Embryonic facial prominence (tissue), 1 donor: ENCODE results near the gene CECR2.

Source experiments
- DNase-seq: peaks from one replicate; pipeline ENCODE4 v3.0.0-alpha.2; 2016; ENCODE audit errors: extremely low spot score

Gene CECR2

GRCh38 chr22:17369439-17370025 lies at the start of gene CECR2:
Gene CECR2 (plus strand): TSS chr22:17369460. CDS start chr22:17369784, 324 bp downstream.
- DNase-seq, result no peak

- DNase-seq, result no peak
These were observed 49.7 kb upstream of the CECR2 start for GRCh38 chr22:17319546-17319945.

DNA sequence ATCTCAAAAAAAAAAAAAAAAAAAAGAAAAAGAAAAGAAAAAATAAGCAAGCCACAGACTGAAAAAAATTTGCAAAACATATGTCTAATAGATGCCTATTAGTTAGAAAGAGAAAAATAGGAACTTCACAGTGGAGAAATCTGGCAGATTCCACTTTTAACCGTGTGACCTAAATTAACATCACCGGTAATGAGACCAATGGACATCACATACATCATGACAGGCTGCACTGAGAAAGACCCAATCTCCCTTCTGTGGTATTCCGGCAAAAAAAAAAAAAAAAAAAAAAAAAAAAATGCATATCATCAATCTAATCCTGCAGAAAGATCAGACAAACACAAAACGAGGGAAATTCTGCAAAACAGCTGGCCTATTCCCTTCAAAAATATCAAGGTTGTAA lies 46.7 kb upstream of the CECR2 start:
- DNase-seq, result no peak

DNA sequence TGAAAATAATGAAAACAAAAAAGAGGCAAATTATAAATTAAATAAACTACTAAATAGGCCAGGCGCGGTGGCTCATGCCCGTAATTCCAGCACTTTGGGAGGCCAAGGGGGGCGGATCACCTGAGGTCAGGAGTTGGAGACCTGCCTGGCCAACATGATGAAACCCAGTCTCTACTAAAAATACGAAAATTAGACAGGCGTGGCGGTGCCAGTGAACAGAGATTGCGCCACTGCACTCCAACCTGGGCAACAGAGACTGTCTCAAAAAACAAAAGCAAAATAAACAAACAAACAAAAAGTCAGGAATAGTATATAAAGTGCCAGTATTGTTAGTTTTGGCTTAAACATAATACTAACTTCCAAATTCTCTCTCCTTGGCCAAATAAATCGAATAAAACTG lies 37.6 kb upstream of the CECR2 start:
- DNase-seq, result no peak

DNA sequence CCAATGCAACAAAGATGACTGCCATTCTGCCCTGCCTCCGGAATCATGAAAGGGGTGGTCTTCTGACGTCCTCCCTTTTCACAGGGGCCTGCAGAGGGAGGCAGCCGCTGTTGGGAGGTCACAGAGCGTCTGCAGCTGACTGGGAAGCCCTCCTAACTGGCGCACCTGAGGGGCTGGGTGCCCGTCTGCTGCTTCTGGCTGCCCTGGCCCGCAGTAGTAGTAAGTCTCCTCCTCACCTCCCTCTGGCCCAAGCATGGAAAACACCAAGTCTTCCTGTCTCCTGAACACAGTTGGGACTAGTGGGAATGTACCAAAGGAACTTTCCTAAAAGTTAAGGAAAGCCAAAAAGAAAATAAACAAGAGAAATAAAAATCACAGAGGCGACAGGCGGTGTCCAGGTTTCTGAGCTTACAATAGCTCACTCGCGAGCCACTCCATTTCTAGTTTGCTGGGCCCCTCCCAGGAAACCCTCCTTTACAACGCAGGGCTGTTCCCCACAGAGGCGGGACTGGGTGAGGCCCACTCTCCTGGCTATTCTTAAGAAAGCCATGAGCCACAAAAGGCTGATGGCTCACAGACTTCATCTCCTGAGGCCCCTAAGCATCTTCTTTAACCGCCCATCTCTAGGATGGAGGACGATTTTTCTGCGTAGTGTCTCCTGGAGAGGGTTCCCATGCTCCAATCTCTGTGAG lies 37.0 kb upstream of the CECR2 start:
- no peak for DNase-seq

DNA sequence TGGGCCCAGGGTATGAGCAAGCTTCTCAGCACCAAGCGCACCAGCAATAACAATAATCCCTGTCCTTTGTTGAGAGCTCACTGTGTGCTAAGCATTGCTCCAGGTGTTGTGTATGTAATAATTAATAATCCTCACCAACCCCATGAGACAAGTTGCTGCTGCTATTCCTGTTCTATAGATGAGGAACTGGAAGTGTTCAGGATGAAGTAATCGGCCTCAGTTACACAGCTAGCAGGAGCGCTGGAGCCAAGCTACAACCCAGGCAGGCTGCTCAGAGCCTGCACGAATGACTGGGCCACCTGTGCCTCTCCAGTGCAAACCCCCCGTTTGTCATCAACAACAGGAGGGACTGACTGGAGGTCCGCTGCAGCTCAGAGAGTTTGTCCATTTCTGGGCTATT lies 35.2 kb upstream of the CECR2 start:
- DNase-seq, result no peak

GRCh38 chr22:17334983-17335382 lies 34.3 kb upstream of the CECR2 start:
- DNase-seq, result no peak

- DNase-seq, result no peak
These were observed 33.2 kb upstream of the CECR2 start for GRCh38 chr22:17336061-17336460.

DNA sequence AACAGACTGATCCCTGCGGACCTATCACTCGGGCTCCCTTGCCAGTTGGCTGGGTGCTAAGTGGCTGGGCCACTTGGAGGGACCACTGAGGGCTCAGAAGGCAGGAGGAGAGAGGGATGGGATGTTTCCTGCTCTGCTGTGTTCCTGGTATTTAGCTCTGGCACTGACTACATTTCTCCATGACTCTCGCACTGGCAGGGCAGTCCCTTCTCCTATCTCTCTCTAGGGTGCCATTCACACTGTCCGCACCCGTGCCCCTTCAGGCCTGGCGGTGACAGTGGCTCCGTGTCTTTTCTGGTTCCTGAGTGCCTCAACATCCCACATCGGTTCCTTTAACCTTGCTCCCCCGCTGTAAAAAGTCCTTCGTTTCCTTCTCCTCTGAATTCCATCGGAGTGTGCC lies 31.6 kb upstream of the CECR2 start:
- no peak for DNase-seq

DNA sequence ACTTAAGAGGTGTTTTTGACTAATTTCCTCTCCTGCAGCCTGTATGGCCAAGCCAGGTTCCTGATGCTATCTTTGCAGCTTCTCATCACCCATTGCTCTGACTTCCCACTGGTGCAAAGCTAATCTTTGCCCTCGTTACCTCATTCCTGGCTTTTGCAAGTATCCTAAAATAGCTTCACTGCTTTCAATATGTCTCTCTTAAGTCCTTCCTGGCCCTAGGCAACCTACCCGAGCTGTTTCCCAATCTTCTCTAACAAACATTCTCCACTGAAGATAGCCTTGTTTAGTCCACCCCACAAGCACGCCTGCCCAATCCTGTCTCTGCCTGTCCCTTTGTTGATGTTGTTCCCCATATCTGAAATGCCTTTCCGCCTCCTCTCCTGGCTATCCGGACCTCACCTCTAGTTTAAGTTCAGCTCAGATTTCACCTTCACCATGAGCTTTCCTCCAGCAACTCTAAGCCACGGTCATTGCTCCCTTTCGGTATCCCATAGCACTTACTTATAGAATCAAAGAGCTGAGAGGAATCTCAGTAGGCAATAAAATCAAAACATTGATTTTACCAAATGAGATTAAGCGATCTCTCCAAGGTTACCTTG lies 30.1 kb upstream of the CECR2 start:
- DNase-seq, result no peak

DNA sequence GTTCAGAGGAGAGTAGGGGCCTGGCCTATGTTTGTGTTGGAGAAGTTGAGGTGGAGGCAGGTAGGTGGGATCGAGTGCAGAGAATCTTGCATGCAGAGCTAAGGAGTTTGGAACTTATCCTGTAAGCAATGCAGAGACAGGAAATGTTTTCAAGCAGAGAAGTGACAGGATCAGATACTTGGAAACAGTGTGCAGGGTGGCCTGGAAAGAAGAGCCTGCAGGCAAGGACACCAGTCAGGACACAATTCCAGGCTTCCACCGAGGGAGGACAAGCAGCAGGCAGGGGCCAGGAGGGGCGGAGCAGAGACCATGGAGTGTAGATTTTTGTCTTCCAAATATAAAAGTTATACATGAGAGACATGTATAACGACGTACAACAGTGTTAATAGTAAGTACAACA lies 26.9 kb upstream of the CECR2 start:
- DNase-seq, result no peak

DNA sequence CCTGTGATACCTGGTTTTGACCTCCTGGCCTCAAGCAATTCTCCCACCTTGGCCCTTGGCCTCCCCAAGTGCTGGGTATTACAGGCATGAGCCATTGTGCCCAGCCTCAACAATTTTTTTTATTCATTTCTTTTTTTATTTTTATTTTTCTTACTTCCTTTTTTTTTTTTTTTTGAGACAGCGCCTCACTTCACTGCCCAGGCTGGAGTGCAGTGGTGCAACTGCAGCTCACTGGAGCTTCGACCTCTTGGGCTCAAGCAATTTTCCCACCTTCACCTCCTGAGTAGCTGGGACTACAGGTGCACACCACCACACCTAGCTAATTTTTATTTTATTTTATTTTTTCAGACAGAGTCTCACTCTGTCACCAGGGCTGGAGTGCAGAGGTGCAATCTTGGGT lies 25.5 kb upstream of the CECR2 start:
- no peak for DNase-seq

GRCh38 chr22:17346578-17346977 lies 22.7 kb upstream of the CECR2 start:
- DNase-seq, result no peak

DNA sequence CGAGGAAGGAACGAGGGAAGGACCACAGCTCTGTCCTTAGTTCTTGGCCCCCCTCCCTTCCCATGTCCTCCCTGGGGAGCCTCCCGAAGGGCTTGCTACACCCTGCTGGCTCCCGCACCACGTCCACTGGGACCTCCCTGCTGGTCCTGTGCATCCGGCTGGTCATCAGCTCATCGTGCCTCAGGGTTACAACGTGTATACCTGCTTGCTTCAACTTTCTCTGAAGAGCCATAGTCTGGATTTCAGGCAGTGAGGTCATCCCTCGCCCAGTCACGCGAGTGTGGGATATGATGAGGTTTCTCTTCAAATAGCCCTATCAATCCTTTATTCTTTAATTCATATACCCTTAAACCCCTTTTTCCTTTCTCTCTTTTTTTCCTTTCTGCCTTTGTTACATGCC lies 21.5 kb upstream of the CECR2 start:
- no peak for DNase-seq

GRCh38 chr22:17348464-17349103 lies 20.7 kb upstream of the CECR2 start:
- no peak for DNase-seq

GRCh38 chr22:17349172-17349571 lies 20.1 kb upstream of the CECR2 start:
- DNase-seq, result no peak

- no peak for DNase-seq
These were observed 19.0 kb upstream of the CECR2 start for GRCh38 chr22:17350292-17350691.

GRCh38 chr22:17352798-17353197 lies 16.5 kb upstream of the CECR2 start:
- no peak for DNase-seq

DNA sequence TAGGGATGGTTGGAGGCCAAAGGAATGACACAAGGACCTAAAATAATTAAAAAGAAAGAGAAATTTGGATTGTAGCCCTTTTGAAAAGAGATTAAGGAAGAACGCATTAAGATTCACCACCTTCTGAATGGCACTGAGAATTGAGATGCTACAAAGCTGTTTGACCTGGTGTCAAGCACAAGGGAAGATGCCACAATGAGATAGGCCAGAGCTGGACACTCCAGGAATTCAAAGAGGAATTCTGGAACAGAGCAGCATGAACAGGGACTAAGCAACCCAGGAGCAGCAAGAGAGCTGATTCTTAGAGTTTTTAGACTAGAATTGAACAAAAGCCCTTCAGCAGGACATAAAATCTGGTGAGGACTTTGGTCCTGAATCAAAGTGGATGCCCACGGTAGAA lies 11.6 kb upstream of the CECR2 start:
- DNase-seq, result no peak

GRCh38 chr22:17358415-17358814 lies 10.8 kb upstream of the CECR2 start:
- no peak for DNase-seq

DNA sequence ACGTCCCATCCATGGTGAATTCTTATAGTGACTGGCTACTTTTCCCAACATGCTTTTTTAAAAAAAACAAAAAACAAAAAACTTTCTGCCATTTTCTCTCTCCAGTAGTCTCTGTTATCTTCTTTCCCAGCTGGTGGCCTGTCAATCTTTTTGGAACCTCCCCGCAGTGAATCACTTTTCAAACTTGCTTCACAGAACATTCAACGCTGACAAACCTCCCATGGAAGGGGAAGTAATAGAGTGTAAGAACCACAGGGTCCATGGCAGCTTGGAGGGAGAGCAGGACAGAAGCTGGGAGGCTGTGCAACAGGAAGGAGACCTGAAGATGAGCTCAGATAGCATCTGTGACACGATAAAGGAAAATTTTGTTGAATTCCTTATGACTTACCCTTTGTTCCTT lies 9.8 kb upstream of the CECR2 start:
- no peak for DNase-seq

GRCh38 chr22:17366329-17366728 lies 2.9 kb upstream of the CECR2 start:
- DNase-seq, result no peak

DNA sequence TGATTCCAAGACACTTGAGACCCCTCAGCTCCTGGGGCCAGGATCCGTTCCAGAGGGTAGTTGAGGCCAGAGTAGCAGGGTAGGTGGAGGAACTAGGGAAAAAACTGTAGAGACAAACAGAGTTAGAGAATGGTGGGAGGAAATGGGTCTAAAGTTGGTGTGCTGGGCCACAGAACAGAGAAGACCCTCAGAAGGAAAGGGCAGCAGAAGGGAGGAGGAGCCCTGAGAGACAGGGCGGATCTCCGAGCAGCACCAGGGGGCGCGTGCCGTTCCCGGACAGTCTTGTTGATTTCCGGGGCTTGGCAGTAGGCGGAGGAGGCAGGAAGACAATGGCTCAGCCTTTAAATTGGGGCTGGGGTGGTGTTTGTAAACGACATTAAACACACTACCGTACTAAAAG lies 2.4 kb upstream of the CECR2 start:
- no peak for DNase-seq
